HG02610 (cell line): ENCODE results near the gene SLC6A17.

Source experiments
- ATAC-seq: cut with Tn5 transposase; IDR thresholded peaks from one replicate; pipeline ENCODE4 v1.9.1; 2021; ENCODE audit warnings: mild to moderate bottlenecking, moderate library complexity; ENCODE audit not compliant: unreplicated experiment

The SLC6A17 gene

GRCh38 chr1:110150330-110151174, at the start of gene SLC6A17:
SLC6A17 (plus strand) TSS chr1:110150494; CDS start chr1:110166930, 16,436 bp downstream.
- no peak for ATAC-seq

- no peak for ATAC-seq
These were observed 48.2 kb upstream of the SLC6A17 start for GRCh38 chr1:110102081-110102480.

- ATAC-seq: peak; percentile 60
These were observed 44.0 kb upstream of the SLC6A17 start for GRCh38 chr1:110106013-110106941.

GRCh38 chr1:110107867-110108469, 42.3 kb upstream of the SLC6A17 start:
- ATAC-seq: no peak

GRCh38 chr1:110111081-110111480, 39.2 kb upstream of the SLC6A17 start:
- no peak for ATAC-seq

GRCh38 chr1:110112143-110112542, 38.2 kb upstream of the SLC6A17 start, which contains the start of gene UBL4B:
UBL4B (plus strand) TSS chr1:110112443; CDS start chr1:110112535, 92 bp downstream.
- no peak for ATAC-seq

- no peak for ATAC-seq
These were observed 37.6 kb upstream of the SLC6A17 start for GRCh38 chr1:110112656-110113055.

GRCh38 chr1:110113551-110113950, 36.7 kb upstream of the SLC6A17 start:
- ATAC-seq: no peak

GRCh38 chr1:110114173-110114572, 36.1 kb upstream of the SLC6A17 start:
- no peak for ATAC-seq

GRCh38 chr1:110114784-110115183, 35.5 kb upstream of the SLC6A17 start:
- no peak for ATAC-seq

GRCh38 chr1:110118636-110119396, 31.5 kb upstream of the SLC6A17 start:
- no peak for ATAC-seq

GRCh38 chr1:110119843-110120242, 30.5 kb upstream of the SLC6A17 start:
- no peak for ATAC-seq

GRCh38 chr1:110120960-110121561, 29.2 kb upstream of the SLC6A17 start:
- ATAC-seq: no peak

GRCh38 chr1:110123224-110123623, 27.1 kb upstream of the SLC6A17 start:
- ATAC-seq: no peak

GRCh38 chr1:110125810-110126209, 24.5 kb upstream of the SLC6A17 start:
- no peak for ATAC-seq

- ATAC-seq: no peak
These were observed 20.1 kb upstream of the SLC6A17 start for GRCh38 chr1:110130113-110130591.

- no peak for ATAC-seq
These were observed 19.3 kb upstream of the SLC6A17 start for GRCh38 chr1:110130989-110131388.

GRCh38 chr1:110132682-110133081, 17.6 kb upstream of the SLC6A17 start:
- no peak for ATAC-seq

GRCh38 chr1:110133436-110133835, 16.9 kb upstream of the SLC6A17 start:
- no peak for ATAC-seq
